ENCODE data around the gene CCDC188.
A peak's percentile ranks its signal among the peaks of the same experiment; 100 is the strongest.

Gene CCDC188

GRCh38 chr22:20147237-20147988 is 3.4 kb downstream of the CCDC188 start:
- no peak for DNase-seq (ENCODE audit: low read depth)

GRCh38 chr22:20146777-20147176 is 4.1 kb downstream of the CCDC188 start:
- DNase-seq (ENCODE audit: low read depth), result no peak

- DNase-seq (ENCODE audit: low read depth), result no peak
Observed at GRCh38 chr22:20145832-20146223, 5.0 kb downstream of the CCDC188 start.

GRCh38 chr22:20145206-20145831 is 5.5 kb downstream of the CCDC188 start:
- no peak for DNase-seq (ENCODE audit: low read depth)

DNA sequence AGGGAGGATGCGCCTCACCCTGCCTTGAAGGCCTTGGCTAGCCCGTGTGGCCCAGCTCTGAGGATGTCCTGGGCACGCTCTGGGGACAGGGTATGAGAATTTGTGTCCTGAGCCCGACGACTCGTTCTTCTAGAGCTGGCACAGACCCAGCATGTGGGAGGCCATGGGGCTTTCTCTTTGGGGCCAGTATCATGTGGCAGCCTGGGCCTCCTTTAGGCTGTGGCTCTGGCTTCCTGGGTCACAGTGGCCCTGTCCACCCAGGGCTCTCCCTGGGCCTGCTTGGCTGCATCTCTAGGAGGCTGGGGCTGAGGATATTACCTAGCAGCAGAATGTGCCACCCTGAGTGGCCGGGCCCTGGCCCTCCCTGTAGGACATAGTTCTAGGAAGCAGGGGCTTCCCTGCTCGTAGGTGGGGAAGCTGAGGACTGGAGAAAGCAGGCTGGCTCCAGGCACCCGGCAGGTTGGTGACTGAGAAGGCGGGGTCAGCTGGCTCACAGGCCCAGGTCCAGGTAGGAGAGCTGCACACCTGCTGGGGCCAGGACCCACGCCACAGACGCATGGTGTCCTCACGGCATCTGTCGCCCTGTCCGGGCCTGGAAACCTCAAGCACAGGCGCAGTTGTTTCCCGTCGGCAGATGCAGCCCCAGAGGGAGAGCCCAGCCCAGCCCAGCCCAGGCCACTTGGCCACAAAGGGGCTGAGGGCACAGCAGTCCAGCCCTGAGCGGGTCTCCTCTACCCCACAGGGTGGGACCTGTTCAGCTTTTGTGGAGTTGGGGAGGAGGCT is 6.8 kb downstream of the CCDC188 start:
- no peak for DNase-seq (ENCODE audit: low read depth)

DNA sequence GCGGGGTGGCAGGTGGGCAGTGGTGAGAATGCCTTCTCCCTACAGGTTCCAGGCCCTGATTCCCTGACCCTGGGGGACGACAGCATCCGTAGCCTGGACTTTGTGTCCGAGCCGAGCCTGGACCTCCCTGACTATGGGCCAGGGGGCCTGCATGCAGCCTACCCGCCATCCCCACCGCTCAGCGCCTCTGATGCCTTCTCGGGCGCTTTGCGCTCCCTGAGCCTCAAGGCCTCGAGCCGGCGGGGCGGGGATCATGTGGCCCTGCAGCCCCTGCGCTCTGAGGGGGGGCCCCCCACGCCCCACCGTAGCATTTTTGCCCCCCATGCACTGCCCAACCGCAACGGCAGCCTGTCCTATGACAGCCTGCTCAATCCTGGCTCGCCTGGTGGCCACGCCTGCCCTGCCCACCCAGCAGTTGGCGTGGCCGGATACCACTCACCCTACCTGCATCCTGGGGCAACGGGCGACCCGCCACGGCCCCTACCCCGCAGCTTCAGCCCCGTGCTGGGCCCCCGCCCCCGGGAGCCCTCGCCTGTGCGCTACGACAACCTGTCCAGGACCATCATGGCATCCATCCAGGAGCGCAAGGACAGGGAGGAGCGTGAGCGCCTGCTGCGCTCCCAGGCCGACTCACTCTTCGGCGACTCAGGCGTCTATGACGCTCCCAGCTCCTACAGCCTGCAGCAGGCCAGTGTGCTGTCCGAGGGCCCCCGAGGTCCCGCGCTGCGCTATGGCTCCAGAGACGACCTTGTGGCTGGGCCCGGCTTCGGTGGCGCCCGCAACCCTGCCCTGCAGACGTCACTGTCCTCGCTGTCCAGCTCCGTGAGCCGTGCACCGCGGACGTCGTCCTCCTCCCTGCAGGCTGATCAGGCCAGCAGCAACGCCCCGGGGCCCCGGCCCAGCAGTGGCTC is 7.9 kb downstream of the CCDC188 start:
- DNase-seq (ENCODE audit: low read depth), result no peak

DNA sequence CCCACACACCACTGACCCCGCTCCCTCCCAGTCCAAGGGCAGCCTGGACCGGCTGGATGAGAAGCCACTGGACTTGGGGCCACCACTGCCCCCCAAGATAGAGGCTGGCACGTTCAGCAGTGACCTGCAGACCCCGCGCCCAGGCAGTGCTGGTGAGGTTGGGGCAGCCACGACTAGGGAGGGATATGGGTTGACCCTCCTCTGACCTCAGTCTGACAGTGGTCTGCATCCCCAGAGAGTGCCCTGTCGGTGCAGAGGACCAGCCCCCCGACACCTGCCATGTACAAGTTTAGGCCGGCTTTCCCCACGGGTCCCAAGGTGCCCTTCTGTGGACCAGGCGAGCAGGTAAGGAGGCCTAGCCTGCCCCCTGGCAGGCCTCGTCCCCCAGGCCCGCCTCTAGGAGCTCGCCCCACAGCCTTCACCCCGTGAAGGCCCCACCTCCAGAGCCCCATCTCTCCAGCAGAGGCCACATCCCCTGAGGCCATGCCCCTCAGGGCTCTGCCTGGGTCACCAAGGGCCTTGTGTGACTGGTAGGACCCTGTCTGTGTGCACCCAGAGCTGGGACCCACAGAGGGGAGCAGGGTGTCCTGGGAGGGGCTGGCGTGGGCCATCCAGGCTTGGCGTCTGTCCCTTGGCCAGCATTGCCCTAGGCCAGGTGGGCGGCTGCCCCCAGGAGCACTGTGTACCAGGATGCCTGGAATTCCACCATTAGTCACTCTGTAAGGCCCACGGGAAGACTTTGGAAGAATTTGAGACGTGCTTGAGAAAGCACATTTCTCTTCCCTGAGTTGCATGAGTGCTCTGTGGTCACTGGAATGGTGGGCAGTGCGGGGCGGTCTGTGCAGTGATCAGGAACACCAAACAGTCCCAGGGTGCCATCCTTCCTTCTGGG is 9.4 kb downstream of the CCDC188 start:
- peak; percentile 65 for DNase-seq (ENCODE audit: low read depth)

GRCh38 chr22:20140521-20140964 is 10.3 kb downstream of the CCDC188 start:
- no peak for DNase-seq (ENCODE audit: low read depth)

DNA sequence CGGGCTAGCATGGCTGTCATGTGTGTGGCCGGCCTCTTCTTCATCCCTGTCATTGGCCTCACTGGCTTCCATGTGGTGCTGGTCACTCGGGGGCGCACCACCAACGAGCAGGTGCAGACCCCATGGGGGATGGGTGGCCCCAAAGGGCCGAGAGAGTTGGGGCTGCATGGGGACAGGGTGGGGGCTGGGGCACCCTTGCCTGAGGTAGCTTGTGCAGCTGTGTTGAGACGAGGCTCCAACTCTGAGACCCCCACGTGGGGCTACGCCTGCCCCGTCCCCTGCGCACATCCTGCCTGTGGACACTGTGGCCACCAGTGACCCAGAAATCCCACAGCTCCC is 10.8 kb downstream of the CCDC188 start:
- DNase-seq (ENCODE audit: low read depth), result no peak

- DNase-seq (ENCODE audit: low read depth), result no peak
Observed at GRCh38 chr22:20139391-20140106, 11.3 kb downstream of the CCDC188 start.

- no peak for DNase-seq (ENCODE audit: low read depth)
Observed at GRCh38 chr22:20138868-20139267, 12.0 kb downstream of the CCDC188 start.

GRCh38 chr22:20138417-20138738 is 12.5 kb downstream of the CCDC188 start:
- DNase-seq (ENCODE audit: low read depth), result no peak

DNA sequence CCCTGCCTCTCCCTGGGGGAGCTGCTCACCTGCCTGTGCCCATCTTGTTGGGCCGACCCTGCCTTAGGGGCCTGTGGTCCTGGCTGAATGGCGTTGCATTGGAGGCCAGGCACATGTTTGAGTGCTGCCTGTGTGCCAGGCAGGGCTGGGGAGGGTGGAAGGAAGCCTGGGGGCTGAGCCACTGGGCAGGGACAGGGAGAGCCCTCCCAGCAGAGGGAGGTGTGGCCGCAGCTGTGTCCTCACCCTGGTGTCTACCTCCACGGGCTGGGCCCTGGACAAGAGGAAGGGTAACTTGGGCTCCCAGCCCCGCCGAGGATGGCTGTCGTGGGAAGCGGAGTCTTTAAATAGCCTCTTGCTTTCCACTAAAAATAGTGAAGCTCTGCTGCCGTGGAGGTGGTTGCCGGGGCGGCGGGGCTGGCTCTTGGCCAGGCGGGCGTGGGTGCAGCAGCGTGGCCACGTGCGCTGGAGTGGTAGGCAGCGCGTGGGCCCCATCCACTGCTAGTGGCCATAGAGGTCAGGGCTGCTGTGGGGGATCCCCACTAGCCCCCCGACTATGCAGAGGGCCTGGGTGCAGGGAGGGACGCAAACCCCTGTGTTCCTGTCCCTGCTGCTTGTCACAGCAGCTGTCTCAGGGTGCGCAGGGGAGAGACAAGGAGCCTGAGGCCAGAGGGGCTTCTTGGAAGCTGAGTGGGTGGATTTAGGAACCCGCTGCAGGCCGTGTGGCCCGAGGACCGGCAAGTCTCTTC is 13.0 kb downstream of the CCDC188 start:
- no peak for DNase-seq (ENCODE audit: low read depth)

- DNase-seq (ENCODE audit: low read depth), result no peak
Observed at GRCh38 chr22:20137113-20137512, 13.7 kb downstream of the CCDC188 start.

DNA sequence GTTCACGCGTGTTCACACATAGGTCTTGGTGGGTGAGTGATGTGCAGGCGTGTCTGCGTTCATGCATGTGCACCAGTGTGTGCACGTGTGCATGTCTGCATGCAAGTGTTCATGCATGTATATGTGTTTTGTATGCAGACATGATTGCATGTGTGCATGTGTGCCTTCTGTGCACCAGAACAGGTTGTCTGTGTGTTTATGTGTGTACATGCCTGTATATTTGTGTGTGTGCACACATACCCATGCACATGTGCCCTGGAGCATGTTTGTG is 14.3 kb downstream of the CCDC188 start:
- no peak for DNase-seq (ENCODE audit: low read depth)

- no peak for DNase-seq (ENCODE audit: low read depth)
Observed at GRCh38 chr22:20135806-20136602, 14.9 kb downstream of the CCDC188 start.

DNA sequence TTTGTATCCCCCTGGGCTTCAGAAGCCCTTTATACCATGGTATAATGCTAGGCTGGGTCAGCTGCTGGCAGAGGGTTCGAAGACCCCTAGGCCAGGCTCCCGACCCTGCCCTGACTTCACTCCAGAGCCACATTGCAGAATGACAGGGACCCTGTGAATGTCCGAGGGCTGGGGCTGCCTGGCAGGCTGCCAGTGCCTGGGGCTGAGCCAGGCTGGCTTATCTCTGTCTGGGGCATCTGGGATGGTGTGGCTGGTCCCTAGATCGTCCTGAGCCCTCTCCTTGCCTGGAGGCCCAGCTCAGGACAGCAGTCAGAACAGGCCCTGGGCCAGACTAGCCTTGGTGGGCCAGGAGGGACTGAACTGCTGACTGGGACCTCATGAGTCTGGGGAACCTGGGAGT is 15.6 kb downstream of the CCDC188 start:
- DNase-seq (ENCODE audit: low read depth), result no peak

DNA sequence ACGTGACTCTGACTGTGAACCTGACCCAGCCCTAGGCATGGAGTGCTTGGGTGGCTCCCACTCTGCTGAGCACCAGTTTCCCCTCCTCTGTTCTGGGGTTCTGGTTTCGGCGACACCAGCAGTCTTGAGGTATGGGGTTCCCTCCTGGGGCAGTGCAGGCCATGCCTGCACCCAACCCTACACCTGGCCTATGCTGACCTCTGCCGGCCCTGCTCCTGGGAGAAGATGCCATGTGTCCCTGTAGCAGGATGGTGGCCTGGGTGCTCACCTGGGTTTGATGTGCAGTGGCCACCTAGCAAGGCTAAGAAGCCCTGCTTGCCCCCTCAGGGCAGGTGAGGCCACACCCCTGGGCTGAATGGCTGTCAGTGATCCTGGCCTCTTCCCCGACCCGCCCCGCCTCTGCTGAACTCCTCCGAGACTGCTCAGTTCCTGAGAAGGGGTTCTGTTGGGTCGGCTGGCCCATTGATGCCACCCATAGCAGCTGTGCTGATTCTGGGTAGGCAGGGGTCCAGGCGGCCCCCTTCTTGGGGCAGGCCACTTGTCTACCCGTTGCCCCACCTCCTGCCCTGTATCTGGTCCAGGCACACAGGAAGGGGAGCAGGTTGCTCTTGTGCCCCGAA is 16.8 kb downstream of the CCDC188 start:
- no peak for DNase-seq (ENCODE audit: low read depth)

Measured in non-pigmented ciliary epithelial cell (primary cell).